Measurements from ENCODE around the gene AP1S1.
"Not testable (repeated sequence)": the region's sequence is repeated elsewhere in the genome, so short reads cannot be mapped to it uniquely, and the experiment has no call there.

AP1S1 gene

DNA sequence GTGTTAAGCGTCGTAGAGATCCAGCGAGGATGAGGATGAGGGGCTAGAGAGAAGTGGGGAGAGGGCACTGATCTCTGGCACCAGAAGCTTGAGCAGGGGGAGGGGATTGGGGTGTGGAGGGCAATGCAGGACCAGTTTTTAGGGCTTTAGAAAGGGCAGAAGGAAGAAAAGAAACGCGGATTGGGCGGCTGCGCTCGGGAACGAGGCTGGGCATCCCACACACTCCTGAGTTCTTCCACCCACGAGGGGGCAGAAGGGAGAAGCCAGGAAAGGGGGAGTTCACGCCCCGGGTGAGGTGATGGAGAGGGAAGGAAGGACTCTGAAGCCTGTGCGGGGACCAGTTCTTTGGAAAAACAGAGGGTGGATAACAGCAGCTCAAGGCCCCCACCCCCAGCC is 17.2 kb downstream of the AP1S1 start:
- DNase-seq (ENCODE audit: low read depth), result no peak

DNA sequence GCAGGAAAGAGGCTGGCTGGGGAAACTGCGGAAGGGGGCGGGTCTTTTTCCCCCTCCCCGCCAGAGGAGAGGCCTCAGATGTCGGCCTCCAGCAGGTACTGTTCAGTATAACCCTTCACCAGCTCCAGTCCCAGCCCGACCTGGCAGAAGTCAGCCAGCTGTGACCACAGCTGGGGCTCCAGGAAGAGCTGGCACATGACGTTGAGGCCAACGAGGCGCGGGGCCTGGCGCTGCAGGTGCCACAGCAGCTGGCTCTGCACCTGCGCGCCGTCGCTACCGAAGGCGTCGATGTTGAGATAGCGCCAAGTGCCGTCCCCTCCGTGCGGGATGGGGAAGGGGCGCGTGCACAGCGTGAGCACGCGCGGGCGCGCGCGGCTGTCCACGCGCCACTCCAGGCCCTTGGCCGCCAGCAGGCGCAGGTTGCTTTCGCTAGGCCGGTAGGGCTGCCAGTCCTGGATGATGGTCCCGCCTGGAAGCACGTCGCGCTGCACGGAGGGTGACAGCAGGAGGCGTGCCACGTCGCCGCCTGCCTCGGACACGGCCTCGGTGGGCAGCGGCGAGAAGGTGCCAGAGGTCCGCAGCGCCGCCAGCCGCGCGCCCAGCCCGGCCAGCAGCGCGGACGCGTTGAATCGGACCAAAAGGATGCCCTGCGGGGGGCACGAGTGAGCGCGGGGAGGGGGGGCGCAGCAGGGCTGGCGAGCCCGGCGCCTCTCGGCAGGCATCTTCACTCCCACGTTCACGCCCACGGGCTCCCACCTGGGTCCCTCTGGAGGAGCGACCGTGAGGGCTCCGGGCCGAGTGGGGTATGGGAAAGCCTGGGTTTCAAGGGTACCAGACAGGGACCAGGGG is 18.0 kb downstream of the AP1S1 start:
- DNase-seq (ENCODE audit: low read depth), result no peak

DNA sequence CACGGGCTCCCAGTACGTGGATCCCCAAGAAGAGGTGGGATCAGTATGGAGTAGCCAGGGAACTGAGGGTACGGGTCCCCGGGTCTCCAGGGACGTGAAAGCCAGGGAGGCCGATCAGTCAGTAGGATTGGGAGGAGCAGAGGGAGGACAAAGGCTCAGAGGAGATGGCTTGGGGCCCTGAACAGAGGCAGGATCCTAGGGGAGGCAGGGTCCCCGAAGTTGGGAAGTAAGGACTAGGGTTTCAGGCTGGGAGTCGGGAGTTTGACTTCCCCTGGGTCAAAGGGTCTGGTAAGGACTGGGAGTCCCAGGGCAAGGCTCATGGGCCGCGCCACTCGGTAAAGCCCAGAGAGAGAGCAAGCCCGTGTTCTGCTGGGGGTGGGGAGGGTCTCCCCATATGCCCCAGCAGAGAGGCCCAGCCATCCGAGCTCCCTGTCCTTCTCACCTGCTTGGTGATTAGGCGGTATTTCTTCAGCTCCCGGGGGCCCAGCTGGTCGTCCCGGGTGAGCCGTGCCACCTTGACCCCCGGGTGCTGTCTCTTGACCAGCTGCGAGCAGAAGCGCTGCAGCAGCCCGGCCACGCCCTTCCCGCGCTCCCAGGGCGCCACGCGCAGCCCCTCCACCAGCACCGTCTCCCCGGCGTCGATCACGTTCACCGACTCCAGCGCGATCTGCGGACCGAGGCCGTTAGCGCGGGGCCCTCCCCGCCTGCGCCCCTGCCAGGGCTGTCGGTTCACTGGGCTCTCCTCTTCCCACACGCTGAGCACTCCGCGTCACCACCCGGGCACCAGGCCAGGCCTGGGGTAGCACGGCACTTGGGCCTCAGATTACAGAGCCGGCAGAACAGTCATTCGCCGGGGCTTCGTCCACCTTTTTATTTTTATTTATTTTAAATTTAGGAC is 18.8 kb downstream of the AP1S1 start:
- DNase-seq (ENCODE audit: low read depth), result no peak

DNA sequence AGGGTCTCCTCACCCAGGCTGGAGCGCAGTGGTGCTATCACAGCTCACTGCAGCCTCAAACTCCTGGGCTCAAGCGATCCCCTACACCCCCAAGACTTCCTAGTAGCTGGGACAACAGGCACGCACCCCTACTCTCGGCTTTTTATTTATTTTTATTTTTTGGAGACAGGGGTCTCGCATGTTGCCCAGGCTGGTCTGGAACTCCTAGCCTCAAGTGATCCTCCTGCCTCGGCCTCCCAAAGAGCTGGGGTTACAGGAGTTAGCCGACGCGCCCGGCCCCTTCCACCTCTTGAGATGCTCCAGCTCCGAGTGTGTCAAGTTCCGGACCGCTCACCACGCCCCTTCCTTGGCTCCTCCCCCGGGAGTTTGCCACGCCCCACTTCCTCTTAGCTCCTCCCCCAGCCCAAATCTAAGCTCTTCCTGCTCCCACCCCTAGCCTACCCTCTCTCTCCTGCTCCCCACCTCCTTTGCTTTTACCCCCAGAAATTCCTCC is 19.5 kb downstream of the AP1S1 start:
- peak; percentile 71 for DNase-seq (ENCODE audit: low read depth)

DNA sequence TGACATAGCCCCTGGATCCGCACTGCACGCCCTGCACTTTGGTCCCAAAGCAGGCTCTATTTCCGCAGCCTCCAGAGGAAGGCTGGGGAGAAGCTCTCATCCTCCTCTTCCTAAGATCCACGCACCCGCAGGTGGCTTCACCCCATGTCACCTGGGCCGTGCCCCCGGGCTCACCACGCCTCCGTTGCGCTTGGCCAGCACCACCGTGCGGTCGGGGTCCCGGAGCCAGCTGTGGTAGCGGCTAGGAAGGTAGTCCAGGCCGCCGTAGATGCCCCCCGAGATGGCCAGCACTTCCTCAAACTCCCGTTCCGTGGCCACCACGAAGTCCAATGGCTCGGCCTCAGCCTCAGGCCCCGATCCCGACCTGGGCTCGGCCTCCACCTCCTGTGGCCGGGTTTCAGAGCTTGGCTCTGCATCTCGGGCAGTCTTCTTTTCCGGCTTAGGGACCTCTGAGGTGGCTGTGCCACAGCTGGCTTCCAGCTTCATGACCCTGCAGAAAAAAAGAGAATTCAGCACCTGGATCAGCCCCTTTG is 20.1 kb downstream of the AP1S1 start:
- DNase-seq (ENCODE audit: low read depth), result no peak

DNA sequence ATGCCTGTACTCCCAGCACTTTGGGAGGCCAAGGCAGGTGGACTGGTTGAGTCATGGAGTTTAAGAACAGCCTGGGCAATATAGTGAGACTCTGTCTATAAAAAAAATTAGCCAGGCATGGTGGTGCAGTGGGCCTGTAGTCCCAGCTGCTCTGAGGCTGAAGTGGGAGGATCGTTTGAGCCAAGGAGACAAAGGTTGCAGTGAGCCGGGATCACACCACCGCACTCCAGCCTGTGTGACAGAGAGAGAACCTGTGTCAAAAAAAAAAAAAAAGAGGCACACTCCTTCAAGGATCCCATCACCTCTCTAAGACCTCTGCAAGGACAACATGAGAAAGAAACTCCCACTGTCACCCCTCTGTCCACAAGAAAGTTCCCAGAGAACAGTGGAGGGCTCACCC is 21.4 kb downstream of the AP1S1 start:
- no peak for DNase-seq (ENCODE audit: low read depth)

DNA sequence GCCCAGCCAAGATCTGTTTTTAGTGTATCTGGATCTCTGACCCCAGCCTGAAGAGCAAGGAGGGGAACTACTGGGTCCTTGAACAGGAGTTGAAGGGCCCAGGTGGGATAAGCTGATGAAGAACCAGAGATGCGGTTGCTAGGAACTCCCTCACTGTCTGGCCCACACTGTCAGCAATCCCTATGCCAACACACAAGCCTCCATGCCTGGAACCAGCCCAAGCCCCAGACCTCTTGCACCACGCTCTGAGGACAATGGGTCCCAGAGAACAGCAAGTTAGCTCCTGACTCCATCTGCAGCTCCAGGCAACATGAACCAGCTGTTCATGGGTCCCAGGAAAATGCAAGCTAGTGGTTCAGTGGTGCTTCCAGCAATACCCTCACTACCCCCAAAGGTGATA is 23.4 kb downstream of the AP1S1 start:
- DNase-seq (ENCODE audit: low read depth), result no peak

DNA sequence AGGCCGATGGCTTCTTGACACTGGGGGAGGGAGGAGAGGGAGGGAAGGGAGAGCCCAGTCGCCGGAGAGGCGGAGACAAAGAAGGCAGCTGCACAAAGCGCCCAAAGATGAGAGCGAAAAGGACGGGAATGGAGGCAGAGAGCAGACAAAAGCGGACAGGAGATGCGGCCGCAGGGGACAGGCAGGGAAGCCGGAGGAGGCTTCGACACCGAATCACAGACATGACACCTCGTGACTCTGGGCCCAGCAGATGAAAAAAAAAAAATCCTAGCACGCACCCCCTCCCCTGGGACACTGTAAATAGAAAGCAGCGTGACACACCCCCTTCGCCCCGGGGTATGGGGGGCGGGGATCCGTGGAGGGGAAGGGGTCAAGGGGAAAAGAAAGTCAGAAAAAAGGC is 24.8 kb downstream of the AP1S1 start:
- DNase-seq (ENCODE audit: low read depth), result no peak

DNA sequence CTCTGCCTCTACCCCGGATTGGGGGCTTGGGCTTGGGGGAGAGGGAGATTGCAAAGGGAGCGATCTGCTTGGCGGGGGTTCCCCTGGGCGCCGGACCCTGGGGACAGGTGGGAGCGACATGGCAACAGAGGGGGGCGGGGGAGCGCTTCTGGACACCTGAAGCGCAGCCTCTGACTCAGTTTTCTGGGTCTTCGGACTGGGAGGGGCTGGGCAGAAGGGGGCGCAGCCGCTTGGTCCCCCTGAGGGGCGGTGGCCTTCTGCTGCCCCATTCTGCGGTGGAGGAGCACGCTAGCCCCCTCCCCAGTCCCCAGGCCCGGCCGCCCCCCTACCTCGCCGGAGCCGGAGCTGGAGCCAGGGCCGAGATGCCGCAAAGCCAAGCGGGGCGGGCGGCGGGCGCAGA is 25.4 kb downstream of the AP1S1 start:
- no peak for DNase-seq (ENCODE audit: low read depth)

DNA sequence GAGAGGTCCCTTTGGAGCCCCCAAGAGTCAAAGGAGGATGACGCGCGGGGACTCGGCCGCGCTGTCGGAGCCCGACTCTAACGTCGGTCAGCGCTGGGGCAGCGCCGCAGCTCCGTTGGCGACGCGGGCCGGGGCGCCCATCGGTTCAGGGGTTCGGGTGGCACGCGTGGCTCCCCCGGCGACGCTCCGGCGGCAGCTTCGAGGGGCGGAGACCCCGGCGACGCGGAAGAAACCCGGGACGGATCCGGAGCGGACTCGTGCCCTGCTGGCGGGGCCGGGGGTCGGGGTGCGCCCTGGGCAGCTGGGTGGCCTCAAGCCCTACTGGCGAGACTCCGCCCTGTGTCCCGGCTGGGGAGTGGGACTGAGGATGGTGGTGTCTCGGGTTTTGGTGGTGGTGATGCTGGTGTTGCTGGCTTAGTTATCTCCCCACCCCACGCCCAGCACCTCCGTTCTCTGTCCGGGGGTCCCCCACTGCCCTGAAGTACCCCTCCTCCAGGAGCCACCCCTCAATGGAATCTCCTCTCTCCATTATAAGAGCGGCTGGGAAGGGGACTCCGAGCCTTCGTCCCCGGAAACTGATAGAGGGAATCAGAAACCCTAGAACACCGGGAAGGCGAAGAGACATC is 26.0 kb downstream of the AP1S1 start, which contains the start of gene NAT16:
Gene NAT16, minus strand, starts transcription at position 164 of the 626 bp plus-strand sequence. CDS start 5,486 bp downstream, outside the sequence.
- no peak for DNase-seq (ENCODE audit: low read depth)

DNA sequence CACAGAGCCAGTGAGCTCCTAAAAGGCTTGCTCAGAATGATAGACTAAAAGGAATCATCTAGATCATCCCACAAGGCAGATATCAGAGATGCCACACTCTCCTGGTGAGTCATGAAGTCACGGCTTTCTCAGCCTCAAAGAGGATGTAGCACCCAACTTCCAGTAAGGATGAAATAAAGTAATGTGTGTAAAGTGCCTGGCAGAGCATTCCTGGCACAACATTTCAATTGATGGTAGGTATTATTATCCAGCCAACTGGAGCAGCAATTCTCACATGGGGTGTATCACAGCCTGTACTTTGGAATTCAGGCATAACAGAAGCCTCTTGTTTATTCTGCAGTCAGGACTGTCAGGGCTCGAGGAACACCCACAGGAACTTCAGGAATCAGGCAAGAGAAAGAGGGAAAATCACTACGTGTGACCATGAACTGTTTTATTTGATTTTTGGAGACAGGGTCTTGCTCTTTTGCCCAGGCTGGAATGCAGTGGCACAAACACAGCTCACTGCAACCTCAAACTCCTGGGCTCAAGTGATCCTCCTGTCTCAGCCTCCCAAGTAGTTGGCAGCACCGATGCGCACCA is 31.1 kb downstream of the AP1S1 start:
- no peak for DNase-seq (ENCODE audit: low read depth)

DNA sequence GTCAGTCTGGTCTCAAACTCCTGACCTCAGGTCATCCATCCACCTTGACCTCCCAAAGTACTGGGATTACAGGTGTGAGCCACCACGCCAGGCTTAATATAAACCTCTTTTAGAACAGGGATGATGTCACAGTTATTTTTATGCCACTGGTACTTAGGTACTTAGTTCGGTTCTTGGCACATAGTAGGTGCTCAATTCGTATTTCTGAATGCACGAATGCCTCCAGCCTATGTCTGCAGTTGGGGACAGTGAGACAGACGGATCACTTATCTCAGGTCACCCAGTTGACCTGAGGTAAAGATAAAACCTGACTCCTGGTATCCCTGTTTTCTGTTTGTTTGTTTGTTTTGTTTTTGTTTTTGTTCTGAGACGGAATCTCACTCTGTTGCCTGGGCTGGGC is 31.9 kb downstream of the AP1S1 start:
- no peak for DNase-seq (ENCODE audit: low read depth)

DNA sequence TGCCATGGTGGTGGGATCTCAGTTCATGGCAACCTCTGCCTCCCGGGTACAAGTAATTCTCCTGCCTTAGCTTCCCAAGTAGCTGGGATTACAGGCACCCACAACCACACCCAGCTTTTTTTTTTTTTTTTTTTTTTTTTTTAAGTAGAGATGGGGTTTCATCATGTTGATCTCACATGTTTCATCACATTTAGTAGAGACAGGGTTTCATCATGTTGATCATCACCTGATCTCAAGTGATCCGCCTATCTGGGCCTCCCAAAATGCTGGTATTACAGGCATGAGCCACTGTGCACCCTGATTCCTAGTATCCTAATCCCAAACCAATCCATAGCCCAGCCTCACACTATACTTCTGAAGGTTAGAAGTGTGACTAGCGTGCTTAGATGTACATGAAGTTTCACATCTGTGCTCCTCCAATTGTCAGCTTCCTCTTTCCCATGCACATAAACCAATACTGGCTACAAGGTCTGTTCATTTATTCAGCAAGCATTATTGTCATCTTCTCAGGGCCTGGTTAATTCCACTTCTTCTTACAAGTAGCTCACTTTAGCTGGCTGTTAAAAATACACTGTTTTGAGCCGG is 32.7 kb downstream of the AP1S1 start:
- DNase-seq (ENCODE audit: low read depth), result no peak

DNA sequence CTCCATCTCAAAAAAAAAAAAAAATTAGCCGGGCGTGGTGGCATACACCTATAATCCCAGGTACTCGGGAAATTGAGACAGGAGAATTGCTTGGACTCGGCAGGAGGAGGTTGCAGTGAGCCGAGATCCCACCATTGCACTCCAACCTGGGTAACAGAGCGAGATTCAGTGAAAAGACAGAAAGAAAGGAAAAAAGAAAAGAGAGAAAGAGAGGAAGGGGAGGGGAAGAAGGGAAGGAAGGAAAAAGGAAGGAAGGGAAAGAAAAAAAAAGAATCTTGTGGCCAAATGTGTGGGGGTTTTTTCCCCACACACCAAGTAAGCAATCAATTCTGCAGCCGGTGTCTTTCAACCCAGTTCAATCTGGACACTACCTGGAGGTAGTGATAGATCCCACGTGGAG is 34.8 kb downstream of the AP1S1 start:
- no peak for DNase-seq (ENCODE audit: low read depth)

DNA sequence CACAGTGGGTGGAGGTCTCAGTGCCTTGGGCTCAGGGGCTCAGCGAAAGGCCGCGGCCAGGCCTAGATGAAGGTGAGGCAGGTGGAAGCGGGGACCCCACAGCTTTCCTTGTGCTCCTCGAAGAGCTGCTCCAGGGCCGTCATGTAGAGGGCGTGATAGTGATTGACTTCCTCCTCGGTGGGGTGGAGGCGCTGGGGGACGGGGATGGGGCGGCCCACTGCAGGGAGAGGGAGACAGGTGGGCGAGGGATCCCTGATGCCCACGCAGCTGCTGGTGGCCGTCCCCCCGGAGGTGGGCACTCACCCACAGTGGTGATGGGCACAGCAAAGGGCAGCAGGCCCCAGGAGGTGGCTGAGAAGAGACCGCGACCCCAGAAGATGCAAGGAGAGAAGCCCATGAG is 41.6 kb downstream of the AP1S1 start:
- DNase-seq (ENCODE audit: low read depth), result no peak

DNA sequence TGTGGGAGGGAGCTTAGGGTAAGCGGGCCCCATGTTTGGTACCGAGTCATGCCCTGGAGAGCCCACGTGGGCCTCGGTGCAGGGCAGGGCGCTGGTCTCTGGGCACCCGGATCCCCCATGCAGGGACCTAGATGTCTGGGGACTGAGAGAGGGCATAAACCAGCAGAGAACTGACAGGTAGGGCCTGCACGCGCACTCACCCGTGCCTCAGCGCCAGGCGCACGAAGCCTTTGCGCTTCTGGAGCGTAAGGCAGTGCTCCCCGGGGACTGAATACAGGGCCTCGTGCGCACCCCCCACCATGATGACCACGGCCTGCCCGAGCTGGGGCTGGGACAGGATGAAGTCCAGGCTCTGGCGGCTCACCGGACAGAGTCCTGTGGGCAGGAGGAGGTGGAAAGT is 43.7 kb downstream of the AP1S1 start:
- DNase-seq (ENCODE audit: low read depth), result no peak

DNA sequence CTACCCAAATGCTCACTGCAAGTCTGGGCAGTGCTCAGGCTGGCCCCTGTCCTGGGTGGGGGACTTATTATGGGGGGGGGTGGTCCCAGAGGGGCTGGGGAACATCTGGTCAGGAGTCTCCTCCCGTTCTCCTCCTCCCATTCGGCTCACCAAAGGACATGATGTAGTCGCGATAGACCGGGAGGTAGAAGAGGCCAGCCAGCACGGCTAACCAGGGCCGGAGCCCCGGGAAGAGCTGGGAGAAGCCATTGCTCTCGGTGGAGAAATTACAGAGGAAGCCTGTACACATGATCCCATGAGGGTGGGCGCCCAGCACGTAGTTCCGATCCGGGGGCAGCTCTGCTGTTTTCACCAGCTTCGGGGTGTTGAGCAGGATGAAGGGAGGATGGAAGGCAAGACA is 44.2 kb downstream of the AP1S1 start:
- DNase-seq (ENCODE audit: low read depth), result no peak

DNA sequence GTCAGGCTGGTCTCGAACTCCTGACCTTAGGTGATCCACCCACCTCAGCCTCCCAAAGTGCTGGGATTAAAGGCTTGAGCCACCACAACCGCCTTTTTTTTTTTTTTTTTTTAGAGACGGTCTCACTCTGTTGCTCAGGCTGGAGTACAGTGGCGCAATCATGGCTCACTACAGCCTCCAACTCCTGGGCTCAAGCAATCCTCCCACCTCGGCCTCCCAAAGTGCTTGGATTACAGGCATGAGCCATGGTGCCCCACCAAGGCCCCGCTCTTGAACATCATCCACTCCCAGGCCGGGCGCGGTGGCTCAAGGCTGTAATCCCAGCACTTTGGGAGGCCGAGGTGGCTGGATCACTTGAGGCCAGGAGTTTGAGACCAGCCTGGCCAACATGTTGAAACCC is 45.2 kb downstream of the AP1S1 start:
- not testable (repeated sequence) for DNase-seq (ENCODE audit: low read depth)

DNA sequence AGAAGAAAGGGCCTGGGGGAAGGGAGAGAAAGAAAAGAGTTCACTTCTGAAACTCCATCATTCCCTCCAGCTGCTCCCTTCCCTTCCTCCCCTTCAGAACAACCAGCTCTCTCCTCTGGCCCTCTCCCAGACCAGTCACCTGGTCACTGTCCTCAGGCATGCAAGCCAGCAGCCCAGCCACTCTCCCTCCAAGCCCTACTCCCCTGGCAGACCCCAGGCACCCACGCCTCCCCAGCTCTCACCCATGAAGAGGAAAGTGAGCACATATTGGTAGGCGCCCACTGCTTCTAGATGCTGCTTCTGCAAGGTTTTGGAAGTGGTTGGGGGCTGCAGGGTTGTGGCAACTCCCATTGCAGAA is 46.2 kb downstream of the AP1S1 start:
- DNase-seq (ENCODE audit: low read depth), result no peak

DNA sequence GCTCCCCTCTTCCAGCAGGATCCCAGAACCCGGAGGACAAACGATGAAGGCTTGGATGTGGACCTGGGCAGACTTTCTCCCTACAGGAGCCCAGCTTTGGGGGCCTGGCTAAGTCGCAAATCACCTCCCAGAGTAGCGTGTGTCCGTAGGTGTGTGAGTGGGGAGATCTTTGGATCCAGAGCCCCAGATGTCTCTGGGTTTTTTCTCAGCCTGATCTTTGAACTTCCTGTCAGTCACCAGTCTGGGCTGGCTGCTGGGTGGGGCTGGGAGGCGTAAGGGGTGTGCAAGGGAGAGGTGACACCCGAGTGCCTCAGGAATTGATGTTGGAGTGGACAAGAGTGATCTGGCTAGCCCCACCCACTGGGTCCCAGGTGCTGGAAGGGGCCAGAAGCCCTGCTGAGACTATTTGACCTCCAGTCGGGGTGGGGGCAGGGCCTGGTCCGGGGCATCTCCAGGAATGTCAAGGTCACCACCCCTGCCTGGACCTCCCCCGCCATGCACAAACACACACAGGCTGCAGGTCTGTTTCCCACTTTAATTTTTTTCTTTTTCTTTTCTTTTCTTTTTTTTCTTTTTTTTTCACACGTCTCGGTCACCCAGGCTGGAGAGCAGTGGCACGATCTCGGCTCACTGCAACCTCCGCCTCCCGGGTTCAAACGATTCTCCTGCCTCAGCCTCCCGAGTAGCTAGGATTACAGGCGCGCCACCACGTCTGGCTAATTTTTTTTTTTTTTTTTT is 46.8 kb downstream of the AP1S1 start, which contains the start of gene MOGAT3:
Gene MOGAT3, minus strand, starts transcription at position 175 of the 738 bp plus-strand sequence. CDS start 182 bp downstream, outside the sequence.
- DNase-seq (ENCODE audit: low read depth), result no peak
